ENCODE data around the gene CHCT1. TPM values are rescaled to one million over a fixed set of nuclear protein-coding genes. Genes with fewer than 3 reads are reported as not detected.

The CHCT1 gene
- polyA plus RNA-seq, 1 donor (not counting 4 experiments of a cell fraction or from before 2014, with no cell fraction given), result not detected

DNA sequence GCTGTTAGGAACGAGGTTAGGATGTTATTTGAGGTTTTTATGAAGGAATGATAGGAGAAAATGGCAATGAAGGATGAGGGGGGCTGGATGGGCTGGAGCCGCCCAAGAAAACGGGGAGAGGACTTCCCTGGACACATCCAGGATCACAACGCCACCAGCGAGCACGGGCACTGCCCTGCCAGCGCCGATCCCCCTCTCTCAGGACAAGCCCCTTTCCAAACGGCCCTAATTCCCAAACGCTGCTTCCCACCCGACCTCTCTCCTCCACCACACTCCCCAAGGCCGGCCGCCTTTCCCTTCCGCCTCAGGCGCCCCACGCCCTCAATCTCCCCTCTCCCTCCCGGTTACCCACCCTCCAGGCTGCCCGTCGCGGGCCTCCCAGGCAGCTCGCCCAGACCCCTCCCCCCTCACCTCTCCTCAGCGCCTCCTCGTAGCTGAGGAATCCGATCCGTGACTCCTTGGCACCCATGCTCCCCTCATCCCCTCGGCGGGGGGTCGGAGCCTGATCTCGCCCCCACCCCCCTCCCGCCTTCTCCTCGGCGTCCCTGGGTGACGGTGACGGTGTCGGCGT lies 30.7 kb upstream of the CHCT1 start:
- Histone ChIP-seq H3K9ac (ENCODE audit: control insufficient read depth, extremely low read depth, insufficient read depth, low read length) (peak overlapping the region; percentile 91), H2AFZ (ENCODE audit: control insufficient read depth, low read length) (peak overlapping the region; percentile 80), H3K27me3 (ENCODE audit: control insufficient read depth, extremely low read depth, insufficient read depth, low read length) (no peaks in the 10 kb centered on the region), H3K79me2 (ENCODE audit: control insufficient read depth, insufficient read depth, low read length) (peaks cover 48% of the 10 kb centered on the region), H3K9me1 (ENCODE audit: control insufficient read depth, extremely low read depth, insufficient read depth, low read length) (no peaks in the 10 kb centered on the region), H3K27ac (ENCODE audit: control insufficient read depth, insufficient read depth, low read length) (peak overlapping the region; percentile 91), H3K9me3 (ENCODE audit: control insufficient read depth, low read depth, low read length) (no peaks in the 10 kb centered on the region), H3K4me1 (ENCODE audit: control insufficient read depth, extremely low read depth, insufficient read depth, low read length) (peaks cover 22% of the 10 kb centered on the region), H4K20me1 (ENCODE audit: control insufficient read depth, extremely low read depth, insufficient read depth, low read length) (no peaks in the 10 kb centered on the region), H3K4me2 (ENCODE audit: control insufficient read depth, extremely low read depth, insufficient read depth, low read depth, low read length) (peak overlapping the region; percentile 99), H3K4me3 (ENCODE audit: control insufficient read depth in 2 of 3, extremely low read depth in 1 of 3, insufficient read depth in 2 of 3, low read depth in 1 of 3, low read length in 3 of 3) (peak overlapping the region; percentile 92 to 97 (median 94)), H3K36me3 (ENCODE audit: control insufficient read depth in 2 of 2, extremely low read depth in 1 of 2, insufficient read depth in 2 of 2, low read length in 2 of 2) (no peaks in the 10 kb centered on the region)
- dilution Hi-C loops (cut with MboI; ENCODE audit: extremely low pct_ligation_motif_present, low sequenced_read_pairs), result no loop called here
- TF ChIP-seq, protein P1, sequence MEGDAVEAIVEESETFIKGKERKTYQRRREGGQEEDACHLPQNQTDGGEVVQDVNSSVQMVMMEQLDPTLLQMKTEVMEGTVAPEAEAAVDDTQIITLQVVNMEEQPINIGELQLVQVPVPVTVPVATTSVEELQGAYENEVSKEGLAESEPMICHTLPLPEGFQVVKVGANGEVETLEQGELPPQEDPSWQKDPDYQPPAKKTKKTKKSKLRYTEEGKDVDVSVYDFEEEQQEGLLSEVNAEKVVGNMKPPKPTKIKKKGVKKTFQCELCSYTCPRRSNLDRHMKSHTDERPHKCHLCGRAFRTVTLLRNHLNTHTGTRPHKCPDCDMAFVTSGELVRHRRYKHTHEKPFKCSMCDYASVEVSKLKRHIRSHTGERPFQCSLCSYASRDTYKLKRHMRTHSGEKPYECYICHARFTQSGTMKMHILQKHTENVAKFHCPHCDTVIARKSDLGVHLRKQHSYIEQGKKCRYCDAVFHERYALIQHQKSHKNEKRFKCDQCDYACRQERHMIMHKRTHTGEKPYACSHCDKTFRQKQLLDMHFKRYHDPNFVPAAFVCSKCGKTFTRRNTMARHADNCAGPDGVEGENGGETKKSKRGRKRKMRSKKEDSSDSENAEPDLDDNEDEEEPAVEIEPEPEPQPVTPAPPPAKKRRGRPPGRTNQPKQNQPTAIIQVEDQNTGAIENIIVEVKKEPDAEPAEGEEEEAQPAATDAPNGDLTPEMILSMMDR (optimal IDR thresholded peaks at IDR 0.05 in 1 of 3, IDR thresholded peaks at IDR 0.05 in 1 of 3, conservative IDR thresholded peaks at IDR 0.05 in 1 of 3; ENCODE audit: extremely low read depth in 1 of 3, insufficient read depth in 2 of 3, low read length in 3 of 3), result no peak
- no peak for TF ChIP-seq EZH2 (IDR thresholded peaks at IDR 0.05; ENCODE audit: low read length)
- no peak for FAIRE-seq
- DNase-seq (ENCODE audit: low read depth, low spot score), result peak; percentile 19

GRCh38 chr17:60392042-60392844 lies 30.0 kb upstream of the CHCT1 start, which contains the start of gene USP32:
TSS of gene USP32 (minus strand) at chr17:60392133. CDS start at chr17:60391939, 194 bp downstream.
- peak within 1 kb of the TSS; percentile 99 for H3K4me2 ChIP-seq (ENCODE audit: control insufficient read depth, extremely low read depth, insufficient read depth, low read depth, low read length)
- no peaks in the 10 kb centered on the region for H3K36me3 ChIP-seq (ENCODE audit: control insufficient read depth in 2 of 2, extremely low read depth in 1 of 2, insufficient read depth in 2 of 2, low read length in 2 of 2)
- peak within 1 kb of the TSS; percentile 97 for H2AFZ ChIP-seq (ENCODE audit: control insufficient read depth, low read length)
- H3K27ac ChIP-seq (ENCODE audit: control insufficient read depth, insufficient read depth, low read length), result peak within 1 kb of the TSS; percentile 91
- peak; percentile 84 for DNase-seq (ENCODE audit: low read depth, low spot score)
- H3K27me3 ChIP-seq (ENCODE audit: control insufficient read depth, extremely low read depth, insufficient read depth, low read length), result no peaks in the 10 kb centered on the region
- FAIRE-seq, result no peak
- peaks cover 21% of the 10 kb centered on the region for H3K4me1 ChIP-seq (ENCODE audit: control insufficient read depth, extremely low read depth, insufficient read depth, low read length)
- dilution Hi-C loops (cut with MboI; ENCODE audit: extremely low pct_ligation_motif_present, low sequenced_read_pairs), result no loop called here
- H3K9ac ChIP-seq (ENCODE audit: control insufficient read depth, extremely low read depth, insufficient read depth, low read length), result peak within 1 kb of the TSS; percentile 99
- peaks cover 41% of the 10 kb centered on the region for H3K79me2 ChIP-seq (ENCODE audit: control insufficient read depth, insufficient read depth, low read length)
- no peaks in the 10 kb centered on the region for H3K9me3 ChIP-seq (ENCODE audit: control insufficient read depth, low read depth, low read length)
- H3K9me1 ChIP-seq (ENCODE audit: control insufficient read depth, extremely low read depth, insufficient read depth, low read length), result no peaks in the 10 kb centered on the region
- peak within 1 kb of the TSS; percentile 92 to 97 (median 94) for H3K4me3 ChIP-seq (ENCODE audit: control insufficient read depth in 2 of 3, extremely low read depth in 1 of 3, insufficient read depth in 2 of 3, low read depth in 1 of 3, low read length in 3 of 3)
- no peaks in the 10 kb centered on the region for H4K20me1 ChIP-seq (ENCODE audit: control insufficient read depth, extremely low read depth, insufficient read depth, low read length)
- TF ChIP-seq, protein P1 (optimal IDR thresholded peaks at IDR 0.05 in 1 of 3, IDR thresholded peaks at IDR 0.05 in 1 of 3, conservative IDR thresholded peaks at IDR 0.05 in 1 of 3; ENCODE audit: extremely low read depth in 1 of 3, insufficient read depth in 2 of 3, low read length in 3 of 3), result peak; percentile 18 to 67 (median 18)
- no peak for TF ChIP-seq EZH2 (IDR thresholded peaks at IDR 0.05; ENCODE audit: low read length)

Measured in keratinocyte (primary cell).